HUDEP-2 (cell line): ENCODE results near the gene HOXA4.

Experiments used
- DNase-seq, 76 experiments: peaks; one replicate each; lab custom pipeline; 2025; ENCODE audit not compliant: unreplicated experiment in 76 of 76; lab: John Stamatoyannopoulos, UW

HOXA4 gene

GRCh38 chr7:27169658-27170425 is 39.3 kb upstream of the HOXA4 start:
- DNase-seq, result no peak

- peak in 31 of 76 experiments; percentile 3 to 62 (median 26) for DNase-seq
These were observed 37.8 kb upstream of the HOXA4 start for GRCh38 chr7:27168265-27168947.

- DNase-seq, result no peak
These were observed 37.3 kb upstream of the HOXA4 start for GRCh38 chr7:27167916-27168264.

GRCh38 chr7:27166531-27167505 is 36.3 kb upstream of the HOXA4 start:
- no peak for DNase-seq

GRCh38 chr7:27165996-27166530 is 35.5 kb upstream of the HOXA4 start:
- no peak for DNase-seq

GRCh38 chr7:27165089-27165995 is 34.8 kb upstream of the HOXA4 start, which contains the start of gene HOXA9:
Gene HOXA9 (minus strand): TSS chr7:27165537. CDS start chr7:27165457, 80 bp downstream.
- DNase-seq, result no peak

GRCh38 chr7:27164367-27165088 is 34.0 kb upstream of the HOXA4 start:
- DNase-seq, result peak in 1 of 76 experiments; percentile 16

- DNase-seq, result no peak
These were observed 33.4 kb upstream of the HOXA4 start for GRCh38 chr7:27164045-27164366.

- DNase-seq, result no peak
These were observed 32.9 kb upstream of the HOXA4 start for GRCh38 chr7:27163288-27164044.

GRCh38 chr7:27162561-27163287 is 32.2 kb upstream of the HOXA4 start:
- no peak for DNase-seq

- DNase-seq, result no peak
These were observed 31.4 kb upstream of the HOXA4 start for GRCh38 chr7:27161721-27162560.

GRCh38 chr7:27161214-27161720 is 30.7 kb upstream of the HOXA4 start:
- DNase-seq, result no peak

GRCh38 chr7:27160546-27161213 is 30.1 kb upstream of the HOXA4 start:
- peak in 66 of 76 experiments; percentile 10 to 84 (median 57) for DNase-seq

GRCh38 chr7:27160145-27160545 is 29.6 kb upstream of the HOXA4 start:
- no peak for DNase-seq

GRCh38 chr7:27159266-27160144 is 28.9 kb upstream of the HOXA4 start:
- no peak for DNase-seq
